Thyroid gland (tissue), 4 donors: ENCODE measurements around the gene LGR6. TPM values are rescaled to one million over a fixed set of nuclear protein-coding genes. Genes with fewer than 3 reads are reported as not detected.
A peak's percentile ranks its signal among the peaks of the same experiment; 100 is the strongest.

Experiments
- DNase-seq, 2 donors: peaks; one replicate each; pipeline ENCODE4 v3.0.0-alpha.2; 2019
- H3K27ac ChIP-seq, 3 donors: fragments of 200-600 bp; sonication (generic); 1 replicate in 2 of 3; 2 replicates in 1 of 3; pipeline ENCODE4 v1.5.1; 2016 to 2019; ENCODE audit warnings: mild to moderate bottlenecking in 1 of 3, moderate library complexity in 1 of 3
- H3K27me3 ChIP-seq: fragments of 200-600 bp; sonication (generic); one replicate; pipeline ENCODE4 v1.5.1; 2019
- H3K36me3 ChIP-seq, 2 donors: fragments of 200-600 bp; sonication (generic); one replicate each; pipeline ENCODE4 v1.5.1; 2016 to 2019
- H3K4me1 ChIP-seq, 2 donors: fragments of 200-600 bp; sonication (generic); one replicate each; pipeline ENCODE4 v1.5.1; 2017 to 2019
- H3K4me3 ChIP-seq, 3 donors: fragments of 200-600 bp; sonication (generic); replicated peaks in 1 of 3; 1 replicate in 2 of 3; 2 replicates in 1 of 3; pipeline ENCODE4 v1.5.1; 2016; ENCODE audit warnings: mild to moderate bottlenecking in 1 of 3
- H3K9me3 ChIP-seq: fragments of 200-600 bp; sonication (generic); one replicate; pipeline ENCODE4 v1.5.1; 2017
- POLR2A ChIP-seq, 2 donors: fragments of 450-650 bp; IDR thresholded peaks; one replicate each; pipeline ENCODE4 v1.6.1; 2017; ENCODE audit warnings: antibody characterized with exemption in 2 of 2, mild to moderate bottlenecking in 2 of 2, moderate library complexity in 1 of 2
- WGBS, 2 donors: methylation state at CpG; one replicate each; pipeline ENCODE4 v1.1.5; 2017; 5-methylcytosine and 5-hydroxymethylcytosine counted together
- intact Hi-C: fragments of 100-400 bp; cut with DNase I; formaldehyde crosslinking; loops from one replicate; pipeline ENCODE4 v1.15.1; 2023
- total RNA-seq, 4 donors: library from RNA; depleted of rRNA; stranded (reverse); fragments of >200 nt; gene quantifications; one replicate each; pipeline ENCODE4 v1.2.3, GENCODE V29; 2016
- TF ChIP-seq, protein P1 (sequence below), 6 experiments: fragments of 200-600 bp in 3 of 6; fragments of 450-650 bp in 3 of 6; sonication (generic) in 3 of 6; IDR thresholded peaks; one replicate each; pipeline ENCODE4 v1.5.1; 2016 to 2019; ENCODE audit warnings: antibody characterized with exemption in 6 of 6, mild to moderate bottlenecking in 2 of 6, inconsistent platforms in 1 of 6, moderate library complexity in 1 of 6

LGR6 gene
- total RNA-seq, 4 donors from 2014 or later = 2.8 to 7.0 (median 4.5) TPM

GRCh38 chr1:202212787-202213186 lies 19.2 kb downstream of the LGR6 start:
- no peak overlapping the region for H3K27ac ChIP-seq
- no peaks in the 10 kb centered on the region for H3K9me3 ChIP-seq
- DNase-seq = no peak
- no peaks in the 10 kb centered on the region for H3K27me3 ChIP-seq
- intact Hi-C loops = no loop called here
- H3K4me3 ChIP-seq = no peak overlapping the region
- no peaks in the 10 kb centered on the region for H3K36me3 ChIP-seq
- TF ChIP-seq POLR2A (IDR thresholded peaks at IDR 0.05) = no peak
- TF ChIP-seq, protein P1, sequence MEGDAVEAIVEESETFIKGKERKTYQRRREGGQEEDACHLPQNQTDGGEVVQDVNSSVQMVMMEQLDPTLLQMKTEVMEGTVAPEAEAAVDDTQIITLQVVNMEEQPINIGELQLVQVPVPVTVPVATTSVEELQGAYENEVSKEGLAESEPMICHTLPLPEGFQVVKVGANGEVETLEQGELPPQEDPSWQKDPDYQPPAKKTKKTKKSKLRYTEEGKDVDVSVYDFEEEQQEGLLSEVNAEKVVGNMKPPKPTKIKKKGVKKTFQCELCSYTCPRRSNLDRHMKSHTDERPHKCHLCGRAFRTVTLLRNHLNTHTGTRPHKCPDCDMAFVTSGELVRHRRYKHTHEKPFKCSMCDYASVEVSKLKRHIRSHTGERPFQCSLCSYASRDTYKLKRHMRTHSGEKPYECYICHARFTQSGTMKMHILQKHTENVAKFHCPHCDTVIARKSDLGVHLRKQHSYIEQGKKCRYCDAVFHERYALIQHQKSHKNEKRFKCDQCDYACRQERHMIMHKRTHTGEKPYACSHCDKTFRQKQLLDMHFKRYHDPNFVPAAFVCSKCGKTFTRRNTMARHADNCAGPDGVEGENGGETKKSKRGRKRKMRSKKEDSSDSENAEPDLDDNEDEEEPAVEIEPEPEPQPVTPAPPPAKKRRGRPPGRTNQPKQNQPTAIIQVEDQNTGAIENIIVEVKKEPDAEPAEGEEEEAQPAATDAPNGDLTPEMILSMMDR (IDR thresholded peaks at IDR 0.05) = no peak
- WGBS, 2 donors = 44 to 73% methylated on average over 1 of the region's 1 CpG
- H3K4me1 ChIP-seq = peaks cover 14 to 19% of the 10 kb centered on the region in 2 donors

DNA sequence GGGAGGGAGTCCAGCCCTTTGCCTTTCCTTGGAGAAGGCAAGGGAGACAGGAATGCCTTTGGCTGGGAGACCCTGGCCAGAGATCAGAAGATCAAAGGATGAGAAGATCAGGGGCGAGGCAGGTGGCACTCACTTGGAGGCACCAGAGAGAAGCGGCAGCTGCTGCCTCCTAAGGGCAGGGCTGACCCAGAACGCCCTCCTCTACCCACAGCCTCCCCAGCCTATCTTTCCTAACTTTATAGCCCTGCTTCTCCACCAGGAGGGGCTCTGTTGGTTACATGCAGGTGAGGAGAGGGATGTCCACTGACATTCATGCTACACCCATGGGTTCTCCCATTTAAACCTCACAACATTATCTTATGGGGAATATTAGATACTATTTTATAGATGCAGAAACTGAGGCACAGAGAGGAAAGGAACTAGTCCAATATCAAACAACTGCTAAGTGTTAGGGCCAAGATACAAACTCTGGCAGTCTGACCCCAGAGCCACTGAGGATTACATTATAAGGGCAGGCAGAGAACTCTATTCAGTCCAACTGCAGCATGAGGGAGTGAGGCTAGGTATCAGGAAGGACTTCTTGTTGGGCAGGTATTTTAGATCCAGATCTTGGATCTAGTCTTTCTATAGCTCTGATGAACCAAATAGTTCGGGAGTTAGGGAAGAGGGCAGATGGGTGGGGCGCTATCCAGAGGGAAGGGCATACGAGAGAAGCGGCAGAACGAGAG lies 19.9 kb downstream of the LGR6 start:
- DNase-seq = no peak
- peak overlapping the region in 1 of 3 donors; percentile 34 for H3K4me3 ChIP-seq
- peaks cover 21% of the 10 kb centered on the region in 2 donors for H3K4me1 ChIP-seq
- 29 to 31% methylated on average over 8 of the region's 8 CpGs for WGBS, 2 donors
- H3K27me3 ChIP-seq = no peaks in the 10 kb centered on the region
- intact Hi-C loops = no loop called here
- no peaks in the 10 kb centered on the region for H3K36me3 ChIP-seq
- TF ChIP-seq, protein P1 (IDR thresholded peaks at IDR 0.05) = peak in 2 of 6 experiments; percentile 9 to 12
- no peak for TF ChIP-seq POLR2A (IDR thresholded peaks at IDR 0.05)
- H3K27ac ChIP-seq = peak overlapping the region in 1 of 3 donors; percentile 48
- no peaks in the 10 kb centered on the region for H3K9me3 ChIP-seq

- Histone ChIP-seq H3K27me3 (no peaks in the 10 kb centered on the region), H3K27ac (peak overlapping the region in 1 of 3 donors; percentile 48), H3K4me3 (peak overlapping the region in 1 of 3 donors; percentile 34), H3K4me1 (peaks cover 21% of the 10 kb centered on the region in 2 donors), H3K9me3 (no peaks in the 10 kb centered on the region), H3K36me3 (no peaks in the 10 kb centered on the region)
- DNase-seq = peak; percentile 84
- WGBS, 2 donors = 7 to 16% methylated on average over 16 to 39 of the region's 56 CpGs
- intact Hi-C loops = no loop called here
- peak in 1 of 2 donors; percentile 63 for TF ChIP-seq POLR2A (IDR thresholded peaks at IDR 0.05)
- TF ChIP-seq, protein P1 (IDR thresholded peaks at IDR 0.05) = no peak
Observed at GRCh38 chr1:202214089-202214843, 20.7 kb downstream of the LGR6 start.

DNA sequence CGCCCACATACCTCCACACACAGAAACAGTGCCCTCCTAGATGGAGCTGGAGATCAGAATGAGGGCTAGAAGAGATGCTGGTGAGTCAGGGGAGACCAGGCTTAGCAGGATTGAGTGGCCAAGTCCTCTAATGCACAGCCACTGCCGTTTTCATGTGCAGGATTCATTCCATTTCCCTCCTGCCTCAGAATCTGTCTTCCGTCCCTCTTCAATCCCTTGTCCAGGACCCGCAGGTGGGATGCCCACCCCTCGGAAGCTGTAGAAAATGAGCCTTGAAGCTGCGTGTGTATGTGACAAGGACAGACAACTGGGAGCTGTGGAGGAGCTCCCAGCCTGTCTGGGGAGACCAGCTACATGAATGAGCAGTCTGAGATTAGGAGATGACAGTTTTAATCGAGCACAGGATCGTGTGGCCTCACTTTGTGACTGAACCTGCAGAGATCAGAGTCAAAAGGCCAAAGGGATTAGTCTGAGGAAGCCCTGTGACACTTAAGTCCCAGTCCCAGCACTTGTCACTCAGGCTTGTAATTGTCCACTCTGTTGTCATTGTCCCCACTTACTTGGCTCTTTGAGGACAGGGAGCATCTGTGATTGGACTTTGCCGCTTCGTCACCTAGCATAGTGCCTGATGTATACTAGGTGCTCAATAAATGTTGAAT lies 22.0 kb downstream of the LGR6 start:
- Histone ChIP-seq H3K4me1 (peaks cover 21% of the 10 kb centered on the region in 2 donors), H3K36me3 (no peaks in the 10 kb centered on the region), H3K27ac (no peak overlapping the region), H3K27me3 (no peaks in the 10 kb centered on the region), H3K4me3 (no peak overlapping the region), H3K9me3 (no peaks in the 10 kb centered on the region)
- DNase-seq = no peak
- TF ChIP-seq POLR2A (IDR thresholded peaks at IDR 0.05) = no peak
- TF ChIP-seq, protein P1 (IDR thresholded peaks at IDR 0.05) = no peak
- WGBS, 2 donors = 83 to 89% methylated on average over 10 of the region's 10 CpGs
- intact Hi-C loops = no loop called here
